Endodermal cell (in vitro differentiated cells): ENCODE results near the gene SOWAHD. TPM values are rescaled to one million over a fixed set of nuclear protein-coding genes. Genes with fewer than 3 reads are reported as not detected.
A peak's percentile ranks its signal among the peaks of the same experiment; 100 is the strongest.
"Not testable (repeated sequence)": the region's sequence is repeated elsewhere in the genome, so short reads cannot be mapped to it uniquely, and the experiment has no call there.

Experiments
- DNase-seq: peaks from one replicate; pipeline ENCODE4 v3.0.0-alpha.2; 2017
- H3K27ac ChIP-seq: 2 replicates; pipeline ENCODE4 v1.5.1; 2013; ENCODE audit warnings: mild to moderate bottlenecking, low read depth, low read length, moderate library complexity
- H3K27me3 ChIP-seq: 2 replicates; pipeline ENCODE4 v1.6.1; 2013; ENCODE audit warnings: mild to moderate bottlenecking, low read length, moderate library complexity; ENCODE audit not compliant: insufficient read depth, control insufficient read depth, poor library complexity, severe bottlenecking
- H3K36me3 ChIP-seq: 2 replicates; pipeline ENCODE4 v1.7.0; 2013; ENCODE audit warnings: mild to moderate bottlenecking, low read length, moderate library complexity; ENCODE audit not compliant: control insufficient read depth, insufficient read depth
- H3K4me1 ChIP-seq: one replicate; pipeline ENCODE4 v1.7.0; 2013; ENCODE audit warnings: low read length; ENCODE audit not compliant: control insufficient read depth, insufficient read depth
- H3K4me3 ChIP-seq: 2 replicates; pipeline ENCODE4 v1.5.1; 2013; ENCODE audit warnings: mild to moderate bottlenecking, low read length, moderate library complexity
- H3K9ac ChIP-seq: 2 replicates; pipeline ENCODE4 v1.6.1; 2013; ENCODE audit warnings: mild to moderate bottlenecking, low read length, moderate library complexity; ENCODE audit not compliant: poor library complexity, severe bottlenecking; ENCODE audit errors: extremely low read depth
- H3K9me3 ChIP-seq: 2 replicates; pipeline ENCODE4 v1.6.1; 2013; ENCODE audit warnings: mild to moderate bottlenecking, low read length, moderate library complexity; ENCODE audit not compliant: control insufficient read depth
- H3K27ac Mint-ChIP-seq: 2 replicates; pipeline ENCODE4 v1.8.0; 2020; ENCODE audit warnings: mixed read lengths
- H3K27me3 Mint-ChIP-seq: 2 replicates; pipeline ENCODE4 v1.8.0; 2021; ENCODE audit warnings: mild to moderate bottlenecking, mixed read lengths; ENCODE audit not compliant: insufficient read depth
- H3K36me3 Mint-ChIP-seq: 2 replicates; pipeline ENCODE4 v1.8.0; 2020; ENCODE audit warnings: low read depth, mixed read lengths
- H3K4me1 Mint-ChIP-seq: 2 replicates; pipeline ENCODE4 v1.8.0; 2020; ENCODE audit warnings: mixed read lengths
- H3K4me3 Mint-ChIP-seq: 2 replicates; pipeline ENCODE4 v1.8.0; 2020; ENCODE audit warnings: mild to moderate bottlenecking, moderate library complexity, mixed read lengths
- H3K9me3 Mint-ChIP-seq: 2 replicates; pipeline ENCODE4 v1.8.0; 2020; ENCODE audit warnings: mild to moderate bottlenecking, mixed read lengths
- WGBS, 2 experiments: methylation state at CpG; one replicate each; pipeline versions ENCODE4 v1.1.5 to v1.1.7; 2013; ENCODE audit warnings: missing lambda C conversion rate in 2 of 2, mixed read lengths in 1 of 2; ENCODE audit not compliant: insufficient coverage in 1 of 2, insufficient read length in 1 of 2; 5-methylcytosine and 5-hydroxymethylcytosine counted together
- total RNA-seq, 2 donors: library from RNA; stranded (reverse); fragmentation: NEBNext Ultra II Directional in 1 of 2; extraction: Animal tissue kit (Norgen Biotek cat#: 25700) in 1 of 2; gene quantifications; 2 replicates in 1 of 2; 3 replicates in 1 of 2; pipeline ENCODE4 v1.2.1, GENCODE V29; 2021
- TF ChIP-seq, protein P1 (sequence below): fragments of 200-600 bp; sonication (generic); conservative IDR thresholded peaks from 2 replicates; pipeline ENCODE4 v1.5.0; 2021; ENCODE audit warnings: antibody characterized with exemption, mild to moderate bottlenecking

Gene SOWAHD
- total RNA-seq, 2 donors from 2014 or later = 1.7 to 2.7 TPM

DNA sequence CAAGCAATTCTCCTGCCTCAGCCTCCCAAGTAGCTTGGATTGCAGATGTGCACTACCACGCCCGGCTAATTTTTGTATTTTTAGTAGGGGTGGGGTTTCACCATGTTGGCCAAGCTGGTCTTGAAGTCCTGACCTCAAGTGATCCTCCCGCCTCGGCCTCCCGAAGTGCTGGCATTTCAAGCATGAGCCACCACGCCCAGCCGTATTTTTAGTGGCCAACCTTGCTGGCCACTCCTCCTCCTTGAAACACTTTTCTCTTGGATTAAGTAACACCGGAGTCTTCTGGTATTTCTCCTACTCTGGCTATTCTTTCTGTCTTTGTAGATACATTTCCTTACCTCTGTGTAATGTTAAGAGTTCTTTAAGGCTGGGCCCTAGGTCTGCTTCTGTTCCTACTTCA, 44.2 kb downstream of the SOWAHD start:
- H3K9me3 Mint-ChIP-seq = peaks cover 51% of the 10 kb centered on the region
- no peaks in the 10 kb centered on the region for H3K27me3 Mint-ChIP-seq
- TF ChIP-seq, protein P1, sequence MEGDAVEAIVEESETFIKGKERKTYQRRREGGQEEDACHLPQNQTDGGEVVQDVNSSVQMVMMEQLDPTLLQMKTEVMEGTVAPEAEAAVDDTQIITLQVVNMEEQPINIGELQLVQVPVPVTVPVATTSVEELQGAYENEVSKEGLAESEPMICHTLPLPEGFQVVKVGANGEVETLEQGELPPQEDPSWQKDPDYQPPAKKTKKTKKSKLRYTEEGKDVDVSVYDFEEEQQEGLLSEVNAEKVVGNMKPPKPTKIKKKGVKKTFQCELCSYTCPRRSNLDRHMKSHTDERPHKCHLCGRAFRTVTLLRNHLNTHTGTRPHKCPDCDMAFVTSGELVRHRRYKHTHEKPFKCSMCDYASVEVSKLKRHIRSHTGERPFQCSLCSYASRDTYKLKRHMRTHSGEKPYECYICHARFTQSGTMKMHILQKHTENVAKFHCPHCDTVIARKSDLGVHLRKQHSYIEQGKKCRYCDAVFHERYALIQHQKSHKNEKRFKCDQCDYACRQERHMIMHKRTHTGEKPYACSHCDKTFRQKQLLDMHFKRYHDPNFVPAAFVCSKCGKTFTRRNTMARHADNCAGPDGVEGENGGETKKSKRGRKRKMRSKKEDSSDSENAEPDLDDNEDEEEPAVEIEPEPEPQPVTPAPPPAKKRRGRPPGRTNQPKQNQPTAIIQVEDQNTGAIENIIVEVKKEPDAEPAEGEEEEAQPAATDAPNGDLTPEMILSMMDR = no peak
- H3K27me3 ChIP-seq = no peaks in the 10 kb centered on the region
- H3K4me1 ChIP-seq = no peaks in the 10 kb centered on the region
- H3K4me3 Mint-ChIP-seq = no peak overlapping the region
- 90 to 100% methylated on average over 2 to 8 of the region's 8 CpGs for WGBS, 2 experiments
- peaks cover 6% of the 10 kb centered on the region for H3K9me3 ChIP-seq
- H3K36me3 Mint-ChIP-seq = peaks cover 7% of the 10 kb centered on the region
- H3K36me3 ChIP-seq = no peaks in the 10 kb centered on the region
- no peak overlapping the region for H3K27ac ChIP-seq
- H3K4me1 Mint-ChIP-seq = no peaks in the 10 kb centered on the region
- no peak overlapping the region for H3K4me3 ChIP-seq
- no peak overlapping the region for H3K27ac Mint-ChIP-seq
- no peak overlapping the region for H3K9ac ChIP-seq
- no peak for DNase-seq

DNA sequence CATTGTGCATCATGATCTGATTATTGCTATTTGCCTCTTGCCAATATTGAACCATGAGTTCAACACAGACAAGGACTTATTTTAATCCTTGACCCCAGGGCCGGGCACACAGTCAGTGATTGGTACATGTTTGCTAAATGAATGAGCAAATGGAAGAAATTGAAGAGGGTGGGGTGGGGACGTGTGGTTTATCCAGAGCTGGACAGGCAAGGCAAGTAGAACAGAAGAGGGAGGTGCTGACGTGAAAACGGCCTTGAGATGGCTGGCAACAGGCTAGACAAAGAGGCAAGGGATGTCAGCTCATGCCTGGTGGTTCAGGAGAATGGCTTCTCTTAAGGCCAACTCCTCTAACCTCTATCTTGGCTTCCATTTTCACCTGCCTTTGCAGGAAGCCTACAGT, 50.1 kb downstream of the SOWAHD start:
- not testable (repeated sequence) for DNase-seq, H3K27me3 ChIP-seq, H3K27me3 Mint-ChIP-seq, H3K36me3 ChIP-seq, H3K4me1 Mint-ChIP-seq, H3K4me3 Mint-ChIP-seq, H3K36me3 Mint-ChIP-seq, H3K27ac ChIP-seq, H3K4me1 ChIP-seq, H3K9ac ChIP-seq, H3K27ac Mint-ChIP-seq, H3K4me3 ChIP-seq
- no CpG with 5 or more reads among the region's 4 CpGs for WGBS, 2 experiments
- H3K9me3 ChIP-seq = peaks cover 31% of the 10 kb centered on the region
- H3K9me3 Mint-ChIP-seq = peaks cover 66% of the 10 kb centered on the region

DNA sequence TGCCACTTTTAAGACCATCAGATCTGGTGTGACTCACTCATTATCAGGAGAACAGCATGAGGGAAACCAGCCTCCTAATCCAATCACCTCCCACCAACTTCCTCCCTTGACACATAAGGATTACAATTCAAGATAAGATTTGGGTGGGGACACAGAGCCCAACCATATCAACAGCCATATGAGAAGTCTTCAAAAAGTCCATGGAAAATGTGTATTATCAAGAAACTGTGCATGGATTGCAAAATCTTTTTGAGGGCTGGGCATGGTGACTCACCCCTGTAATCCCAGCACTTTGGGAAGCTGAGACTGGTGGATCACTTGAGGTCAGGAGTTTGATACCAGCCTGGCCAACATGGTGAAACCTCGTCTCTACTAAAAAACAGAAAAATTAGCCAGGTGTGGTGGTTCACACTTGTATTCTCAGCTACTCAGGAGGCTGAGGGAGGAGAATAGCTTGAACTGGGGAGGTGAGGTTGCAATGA, 50.8 kb downstream of the SOWAHD start:
- Mint-ChIP-seq H3K27ac (no peak overlapping the region), H3K4me3 (no peak overlapping the region), H3K9me3 (peaks cover 72% of the 10 kb centered on the region), H3K27me3 (no peaks in the 10 kb centered on the region), H3K4me1 (no peaks in the 10 kb centered on the region), H3K36me3 (peaks cover 6% of the 10 kb centered on the region)
- H3K27ac ChIP-seq = no peak overlapping the region
- H3K9me3 ChIP-seq = peaks cover 31% of the 10 kb centered on the region
- H3K36me3 ChIP-seq = no peaks in the 10 kb centered on the region
- no peaks in the 10 kb centered on the region for H3K27me3 ChIP-seq
- TF ChIP-seq, protein P1 = no peak
- H3K9ac ChIP-seq = no peak overlapping the region
- DNase-seq = no peak
- 100% methylated on average over 1 of the region's 1 CpG; no CpG with 5 or more reads in 1 of the 2 experiments for WGBS, 2 experiments
- H3K4me1 ChIP-seq = no peaks in the 10 kb centered on the region
- H3K4me3 ChIP-seq = peak overlapping the region; percentile 58

Other genes starting within 250 kb of the SOWAHD start
- gene STEEP1, start 193.2 kb upstream of the SOWAHD start, total RNA-seq = 10 to 100 TPM; 18.7 to 19.8 TPM
- 10 to 100 TPM; 59.7 to 64.0 TPM for gene UBE2A, start 184.0 kb upstream of the SOWAHD start, total RNA-seq
- gene NKRF, start 152.2 kb upstream of the SOWAHD start, total RNA-seq = 10 to 100 TPM; 14.3 to 15.8 TPM
- gene SEPTIN6, start 65.4 kb upstream of the SOWAHD start, total RNA-seq = 10 to 100 TPM; 11.5 to 18.7 TPM
- gene RPL39, start 33.0 kb downstream of the SOWAHD start, total RNA-seq = 1,000 to 10,000 TPM; 1,848 to 1,992 TPM
- 10 to 100 TPM; 19.0 to 21.9 TPM for gene UPF3B, start 94.4 kb downstream of the SOWAHD start, total RNA-seq
- gene RNF113A, start 113.1 kb downstream of the SOWAHD start, total RNA-seq = 1 to 10 TPM; 9.3 to 9.8 TPM
- gene NDUFA1, start 113.2 kb downstream of the SOWAHD start, total RNA-seq = 10 to 100 TPM; 63.9 to 87.5 TPM
- under 1 TPM in 1 of 2 donors, not detected in 1; 0.79 TPM for gene AKAP14, start 137.3 kb downstream of the SOWAHD start, total RNA-seq
- gene NKAP, start 185.2 kb downstream of the SOWAHD start, total RNA-seq = 10 to 100 TPM in 1 of 2 donors, 1 to 10 TPM in 1; 7.7 to 10.8 TPM